Activated CD8-positive, alpha-beta memory T cell treated with anti-CD3 and anti-CD28 coated beads for 4 hours (primary cell): ENCODE results near the gene LIPM.
"Not testable (repeated sequence)": the region's sequence is repeated elsewhere in the genome, so short reads cannot be mapped to it uniquely, and the experiment has no call there.

ENCODE experiments used
- DNase-seq, 2 donors: peaks; one replicate each; pipeline ENCODE4 v3.0.0-alpha.2; 2020; ENCODE audit warnings: low read depth in 2 of 2

LIPM gene

DNA sequence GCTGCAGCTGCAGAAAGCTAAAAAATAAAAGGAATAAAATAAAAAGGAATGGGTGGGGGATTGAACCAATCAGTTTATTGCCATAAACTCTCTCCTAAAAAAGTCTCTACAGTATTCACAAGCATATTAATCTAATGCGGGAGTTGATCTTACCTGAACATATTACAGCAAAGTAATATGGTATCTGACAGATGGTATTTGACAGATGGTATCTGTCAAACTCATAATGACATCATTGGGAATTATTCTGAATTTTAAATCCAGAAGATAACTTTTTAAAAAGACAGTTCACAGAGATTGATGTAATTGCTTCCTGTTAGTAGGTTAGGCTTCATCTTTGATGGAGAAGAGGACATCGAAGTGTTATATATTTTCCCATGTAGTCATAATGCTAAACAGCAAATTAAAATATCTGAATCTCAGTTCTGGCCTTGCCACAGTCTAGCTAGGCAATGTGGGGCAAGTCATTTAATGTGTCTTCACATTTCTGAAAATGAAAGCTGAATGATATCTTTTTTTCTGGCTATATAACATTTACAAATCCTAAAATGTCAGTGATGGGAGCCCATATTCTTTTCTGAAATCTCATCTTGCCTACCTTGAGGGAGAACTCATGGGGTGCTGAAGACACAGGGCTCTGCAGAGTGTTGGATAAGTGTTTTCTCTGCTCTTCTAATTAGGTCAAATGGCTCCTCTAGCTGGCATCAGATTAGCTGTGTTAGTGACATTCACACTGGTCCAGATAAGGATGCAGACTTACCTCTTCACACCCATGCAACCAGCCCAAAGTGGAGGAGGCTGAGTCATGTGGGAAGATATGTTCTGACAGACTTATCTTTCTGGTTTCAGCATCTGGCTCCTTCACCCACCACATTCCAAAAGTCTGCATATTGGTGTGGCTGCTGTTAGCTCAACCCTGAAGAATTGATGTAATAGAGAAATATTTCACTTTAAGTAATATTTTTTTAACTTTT is 2.1 kb upstream of the LIPM start:
- no peak for DNase-seq

DNA sequence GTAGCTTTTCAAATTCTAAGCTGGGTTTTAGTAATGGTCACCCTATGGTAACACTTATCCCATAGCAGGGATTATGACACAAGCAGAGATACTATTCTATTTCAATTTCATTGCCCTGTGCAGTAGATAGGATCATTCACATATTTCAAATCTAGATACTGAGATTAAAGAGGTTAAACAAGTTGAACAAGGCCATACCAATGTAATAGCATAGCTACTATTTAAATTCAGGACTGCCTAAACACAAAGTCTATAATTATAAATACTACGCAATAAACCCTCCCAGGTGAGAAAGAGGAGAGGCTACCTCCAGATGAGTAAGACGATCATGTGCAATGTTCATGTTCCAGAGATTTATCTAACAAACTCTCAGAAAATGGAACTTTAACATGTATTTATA is 1.1 kb downstream of the LIPM start:
- no peak for DNase-seq

- DNase-seq: no peak
These were observed 1.7 kb downstream of the LIPM start for GRCh38 chr10:88804083-88804812.

DNA sequence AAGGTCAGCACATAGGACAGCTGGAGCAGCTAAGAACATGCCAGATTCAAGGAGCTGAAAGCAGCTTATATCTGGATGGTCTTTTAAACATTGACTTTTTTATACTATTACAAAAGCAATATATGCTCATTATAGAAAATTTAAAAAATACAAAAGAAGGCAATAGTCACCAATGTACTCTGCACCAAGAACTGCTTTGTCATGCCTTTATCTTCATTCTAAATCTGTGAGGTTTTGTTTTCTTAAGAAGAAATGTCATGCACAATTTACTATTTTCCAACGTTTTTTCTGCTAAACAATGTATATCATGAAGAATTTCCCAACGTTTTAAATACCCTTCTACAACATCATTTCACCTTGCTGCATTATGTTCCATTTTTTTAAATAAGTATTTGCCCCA is 2.8 kb downstream of the LIPM start:
- DNase-seq: no peak

GRCh38 chr10:88805924-88806323 is 3.4 kb downstream of the LIPM start:
- no peak for DNase-seq

DNA sequence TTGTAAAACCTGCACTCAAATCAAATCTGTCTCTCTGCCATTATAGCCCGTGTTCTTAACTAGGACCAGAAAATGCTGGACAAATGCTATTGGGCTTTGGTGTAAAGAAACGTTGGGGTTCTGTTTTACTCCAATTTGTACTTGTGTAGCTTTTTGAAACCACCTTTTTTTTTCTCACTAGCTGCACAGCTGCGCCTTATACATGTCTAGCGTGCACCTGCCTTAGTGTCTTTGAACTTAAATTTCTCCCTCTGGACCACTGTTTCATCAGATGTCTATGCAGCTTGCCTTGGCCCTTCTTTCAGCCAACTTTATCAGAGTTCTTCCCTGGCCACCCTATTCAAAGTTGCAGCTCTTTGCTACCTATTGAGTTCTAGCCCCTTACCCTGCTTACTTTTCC is 7.1 kb downstream of the LIPM start:
- no peak for DNase-seq

- DNase-seq: no peak
These were observed 7.8 kb downstream of the LIPM start for GRCh38 chr10:88810196-88810961.

GRCh38 chr10:88813200-88813599 is 10.7 kb downstream of the LIPM start:
- DNase-seq: no peak

GRCh38 chr10:88819290-88819689 is 16.8 kb downstream of the LIPM start:
- DNase-seq: no peak

GRCh38 chr10:88820748-88821401 is 18.3 kb downstream of the LIPM start:
- no peak for DNase-seq

DNA sequence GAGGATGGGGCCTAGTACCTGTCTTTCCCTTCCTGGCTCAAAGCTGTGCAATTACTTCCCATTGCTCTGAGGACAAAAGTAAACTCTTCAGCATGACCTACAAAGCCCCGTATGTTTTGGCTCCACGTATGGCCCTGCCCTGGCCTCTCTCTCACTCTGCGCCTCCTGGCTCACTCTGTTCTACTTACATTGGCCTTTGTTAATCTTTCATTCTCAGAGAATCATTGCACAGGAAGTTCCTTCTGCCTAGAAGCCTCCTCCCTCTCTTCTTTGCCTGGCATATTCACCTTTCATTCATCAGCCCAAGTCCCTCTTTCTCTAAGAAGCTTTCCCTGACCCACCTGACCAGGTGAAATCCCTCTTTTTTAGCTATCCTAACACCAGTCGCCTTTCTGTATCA is 23.9 kb downstream of the LIPM start:
- DNase-seq: no peak

DNA sequence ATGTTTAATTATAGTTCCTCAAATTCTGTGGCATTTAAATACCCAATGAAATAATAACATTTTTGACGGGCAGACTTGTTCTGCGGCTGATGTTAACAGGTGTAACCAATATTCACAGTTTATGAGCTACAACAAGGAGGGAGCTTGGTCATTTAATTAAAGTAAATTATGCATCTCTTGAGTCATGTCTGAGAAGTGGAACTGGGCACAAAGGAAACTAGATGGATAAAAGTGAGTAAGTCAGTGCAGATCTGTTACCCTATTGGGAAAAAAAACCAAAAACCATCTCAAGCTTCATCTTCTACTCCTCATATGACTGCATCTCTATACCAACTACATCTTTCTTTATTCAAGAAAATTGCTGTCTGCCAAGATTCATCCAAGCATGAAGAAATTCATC is 25.1 kb downstream of the LIPM start:
- DNase-seq: no peak

- no peak for DNase-seq
These were observed 25.8 kb downstream of the LIPM start for GRCh38 chr10:88828310-88828709.

GRCh38 chr10:88830643-88831268 is 28.2 kb downstream of the LIPM start:
- DNase-seq: no peak

DNA sequence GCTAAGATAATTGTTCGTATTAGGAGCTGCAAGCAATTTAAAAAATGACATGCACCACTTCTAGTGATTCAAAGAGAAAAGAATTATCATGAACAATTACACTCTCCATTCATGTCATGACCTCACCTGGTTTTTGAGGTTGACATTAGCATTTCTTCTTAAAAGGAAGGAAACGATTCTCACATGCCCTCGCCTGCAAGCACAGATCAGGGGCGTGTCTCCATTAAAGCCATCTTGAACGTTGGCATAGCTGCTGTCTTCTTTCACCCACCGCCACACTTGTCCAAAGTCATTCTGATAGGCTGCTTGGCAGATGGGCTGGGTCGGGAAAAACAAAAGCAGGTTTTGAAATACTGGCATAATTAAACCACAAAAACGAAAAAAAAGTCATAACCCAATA is 29.2 kb downstream of the LIPM start:
- no peak for DNase-seq

- no peak for DNase-seq
These were observed 29.8 kb downstream of the LIPM start for GRCh38 chr10:88832376-88832775.

GRCh38 chr10:88833156-88833555 is 30.6 kb downstream of the LIPM start:
- DNase-seq: no peak

DNA sequence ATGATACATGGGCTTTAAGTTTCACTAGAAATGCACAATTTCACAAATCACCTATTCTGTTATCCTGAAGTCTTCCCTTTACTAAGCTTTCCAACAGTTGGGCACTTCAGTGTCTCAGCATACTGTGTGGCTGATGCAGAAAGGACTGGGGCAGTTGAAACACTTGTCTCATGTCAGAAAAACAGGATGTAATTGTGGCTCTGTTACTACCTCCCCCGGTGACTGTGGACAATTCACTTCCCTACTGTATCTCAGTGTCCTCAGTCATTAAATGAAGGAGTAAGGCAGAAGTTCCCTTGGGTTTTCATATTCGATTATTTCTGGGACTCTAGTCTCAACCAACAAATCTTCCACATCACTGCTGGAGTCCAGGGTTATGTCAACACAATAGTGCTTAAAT is 31.2 kb downstream of the LIPM start:
- DNase-seq: no peak

GRCh38 chr10:88835096-88835909 is 32.8 kb downstream of the LIPM start:
- peak; percentile 77 to 79 for DNase-seq

- no peak for DNase-seq
These were observed 33.3 kb downstream of the LIPM start for GRCh38 chr10:88835910-88836221.

DNA sequence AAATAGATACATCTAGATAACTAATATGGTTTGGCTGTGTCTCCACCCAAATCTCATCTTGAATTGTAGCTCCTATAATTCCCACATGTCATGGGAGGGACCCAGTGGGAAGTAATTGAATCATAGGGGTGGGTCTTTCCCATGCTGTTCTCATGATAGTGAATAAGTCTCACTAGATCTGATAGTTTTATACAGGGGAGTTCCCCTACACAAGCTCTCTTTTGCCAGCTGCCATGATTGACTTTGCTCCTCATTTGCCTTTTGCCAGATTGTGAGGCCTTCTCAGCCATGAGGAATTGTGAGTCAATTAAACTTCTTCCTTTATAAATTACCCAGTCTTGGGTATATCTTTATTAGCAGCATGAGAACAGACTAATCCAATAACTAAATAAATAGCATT is 35.1 kb downstream of the LIPM start:
- DNase-seq: not testable (repeated sequence)
